Suprapubic skin (tissue), 4 donors: ENCODE data around the gene DNAH2. TPM values are rescaled to one million over a fixed set of nuclear protein-coding genes. Genes with fewer than 3 reads are reported as not detected.

ENCODE experiments used
- DNase-seq, 2 donors: peaks; one replicate each; pipeline ENCODE4 v3.0.0-alpha.2; 2019; ENCODE audit warnings: low spot score in 2 of 2
- H3K27ac ChIP-seq: fragments of 200-600 bp; sonication (generic); one replicate; pipeline ENCODE4 v1.5.1; 2019
- H3K27me3 ChIP-seq: fragments of 200-600 bp; sonication (generic); one replicate; pipeline ENCODE4 v1.5.1; 2019
- H3K36me3 ChIP-seq: fragments of 200-600 bp; sonication (generic); one replicate; pipeline ENCODE4 v1.5.1; 2019
- H3K4me1 ChIP-seq: fragments of 200-600 bp; sonication (generic); one replicate; pipeline ENCODE4 v1.5.1; 2019
- H3K4me3 ChIP-seq: fragments of 200-600 bp; sonication (generic); one replicate; pipeline ENCODE4 v1.5.1; 2019; ENCODE audit warnings: mild to moderate bottlenecking
- H3K9me3 ChIP-seq: fragments of 200-600 bp; sonication (generic); one replicate; pipeline ENCODE4 v1.5.1; 2019
- EP300 ChIP-seq: sonication (generic); formaldehyde crosslinking; IDR thresholded peaks from one replicate; pipeline ENCODE4 v1.6.1; 2017; ENCODE audit warnings: antibody characterized with exemption
- POLR2A ChIP-seq, 2 donors: fragments of 450-650 bp; IDR thresholded peaks; one replicate each; pipeline ENCODE4 v1.6.1; 2017; ENCODE audit warnings: antibody characterized with exemption in 2 of 2, mild to moderate bottlenecking in 2 of 2, moderate library complexity in 2 of 2
- POLR2AphosphoS5 ChIP-seq, 3 donors: sonication (generic); formaldehyde crosslinking; IDR thresholded peaks; one replicate each; pipeline ENCODE4 v1.6.1; 2017; ENCODE audit warnings: antibody characterized with exemption in 3 of 3
- WGBS: methylation state at CpG from one replicate; pipeline ENCODE4 v1.1.5; 2018; 5-methylcytosine and 5-hydroxymethylcytosine counted together
- total RNA-seq, 4 donors: library from RNA; depleted of rRNA; stranded (reverse); fragments of >200 nt; gene quantifications; one replicate each; pipeline ENCODE4 v1.1.0, GENCODE V29; 2016
- TF ChIP-seq, protein P1 (sequence below), 2 donors: fragments of 200-600 bp in 1 of 2; fragments of 450-650 bp in 1 of 2; sonication (generic) in 1 of 2; IDR thresholded peaks; one replicate each; pipeline ENCODE4 v1.5.1; 2016 to 2019; ENCODE audit warnings: antibody characterized with exemption in 2 of 2, mild to moderate bottlenecking in 1 of 2, moderate library complexity in 1 of 2

Gene DNAH2
- total RNA-seq, 4 donors from 2014 or later, result 0.08 to 0.19 TPM; not detected in 2

DNA sequence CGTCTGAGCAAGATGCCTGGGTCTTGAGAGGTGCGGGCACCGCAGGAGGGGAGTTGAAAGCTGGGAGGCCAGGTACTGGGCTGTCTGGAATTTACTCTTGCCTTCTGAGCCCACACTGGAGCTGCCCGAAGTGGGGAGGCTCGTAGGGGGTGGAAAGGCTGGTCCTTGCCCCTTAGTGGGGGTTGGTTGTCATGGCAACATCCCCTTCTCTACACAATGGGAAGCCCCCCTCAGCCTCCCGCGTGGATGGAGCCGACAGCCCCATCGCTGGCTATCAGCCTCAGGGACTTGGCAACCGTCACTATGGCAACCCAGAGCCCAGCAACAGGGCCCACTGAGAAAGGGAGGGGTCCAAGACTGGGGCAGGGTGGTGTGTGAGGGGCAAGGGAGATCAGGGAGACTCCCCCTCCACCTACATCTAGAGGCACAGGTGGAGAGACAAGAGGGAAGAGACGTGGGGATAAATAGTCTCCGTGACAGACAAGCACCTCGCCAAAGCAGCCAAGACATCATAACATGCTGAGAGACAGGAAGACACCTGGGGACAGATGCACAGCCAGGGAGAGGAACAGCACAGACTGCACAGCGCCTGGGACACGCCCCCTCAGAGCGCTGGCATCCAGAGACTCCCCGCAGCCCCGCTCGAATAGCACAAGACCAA lies 5.3 kb upstream of the DNAH2 start:
- Histone ChIP-seq H3K27ac (no peak overlapping the region), H3K4me3 (no peak overlapping the region), H3K36me3 (no peaks in the 10 kb centered on the region), H3K27me3 (peaks cover 55% of the 10 kb centered on the region), H3K9me3 (no peaks in the 10 kb centered on the region), H3K4me1 (peaks cover 13% of the 10 kb centered on the region)
- TF ChIP-seq EP300 (no peak), POLR2A (IDR thresholded peaks at IDR 0.05) (no peak), POLR2AphosphoS5 (IDR thresholded peaks at IDR 0.05) (no peak)
- TF ChIP-seq, protein P1, sequence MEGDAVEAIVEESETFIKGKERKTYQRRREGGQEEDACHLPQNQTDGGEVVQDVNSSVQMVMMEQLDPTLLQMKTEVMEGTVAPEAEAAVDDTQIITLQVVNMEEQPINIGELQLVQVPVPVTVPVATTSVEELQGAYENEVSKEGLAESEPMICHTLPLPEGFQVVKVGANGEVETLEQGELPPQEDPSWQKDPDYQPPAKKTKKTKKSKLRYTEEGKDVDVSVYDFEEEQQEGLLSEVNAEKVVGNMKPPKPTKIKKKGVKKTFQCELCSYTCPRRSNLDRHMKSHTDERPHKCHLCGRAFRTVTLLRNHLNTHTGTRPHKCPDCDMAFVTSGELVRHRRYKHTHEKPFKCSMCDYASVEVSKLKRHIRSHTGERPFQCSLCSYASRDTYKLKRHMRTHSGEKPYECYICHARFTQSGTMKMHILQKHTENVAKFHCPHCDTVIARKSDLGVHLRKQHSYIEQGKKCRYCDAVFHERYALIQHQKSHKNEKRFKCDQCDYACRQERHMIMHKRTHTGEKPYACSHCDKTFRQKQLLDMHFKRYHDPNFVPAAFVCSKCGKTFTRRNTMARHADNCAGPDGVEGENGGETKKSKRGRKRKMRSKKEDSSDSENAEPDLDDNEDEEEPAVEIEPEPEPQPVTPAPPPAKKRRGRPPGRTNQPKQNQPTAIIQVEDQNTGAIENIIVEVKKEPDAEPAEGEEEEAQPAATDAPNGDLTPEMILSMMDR (IDR thresholded peaks at IDR 0.05), result no peak
- 16% methylated on average over 19 of the region's 19 CpGs for WGBS
- DNase-seq, result no peak

DNA sequence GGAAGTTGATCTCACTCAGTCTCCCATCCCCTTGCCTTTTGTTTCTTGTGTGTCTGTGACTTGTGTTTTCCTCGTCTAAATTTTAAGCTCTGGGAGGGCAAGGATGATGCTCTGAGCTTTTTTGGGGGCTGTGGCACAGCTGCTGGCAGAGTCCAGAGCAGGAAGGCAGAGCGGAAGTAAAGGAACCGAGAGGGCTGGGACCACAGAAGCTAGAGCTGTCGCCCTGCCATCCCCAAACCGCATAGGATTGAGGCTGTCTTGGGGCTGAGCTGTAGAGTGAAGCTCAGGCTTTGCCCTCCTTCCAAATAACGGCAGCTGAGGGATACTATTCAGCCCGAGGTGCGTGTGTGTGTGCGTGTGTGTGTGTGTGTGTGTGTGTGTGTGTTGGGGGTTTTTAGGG lies 3.8 kb upstream of the DNAH2 start:
- WGBS, result 40% methylated on average over 9 of the region's 9 CpGs
- no peak overlapping the region for H3K27ac ChIP-seq
- DNase-seq, result no peak
- H3K4me1 ChIP-seq, result peaks cover 24% of the 10 kb centered on the region
- H3K36me3 ChIP-seq, result no peaks in the 10 kb centered on the region
- H3K9me3 ChIP-seq, result no peaks in the 10 kb centered on the region
- peaks cover 51% of the 10 kb centered on the region for H3K27me3 ChIP-seq
- TF ChIP-seq POLR2AphosphoS5 (IDR thresholded peaks at IDR 0.05), result no peak
- TF ChIP-seq, protein P1 (IDR thresholded peaks at IDR 0.05), result no peak
- TF ChIP-seq EP300, result no peak
- TF ChIP-seq POLR2A (IDR thresholded peaks at IDR 0.05), result no peak
- H3K4me3 ChIP-seq, result no peak overlapping the region

DNA sequence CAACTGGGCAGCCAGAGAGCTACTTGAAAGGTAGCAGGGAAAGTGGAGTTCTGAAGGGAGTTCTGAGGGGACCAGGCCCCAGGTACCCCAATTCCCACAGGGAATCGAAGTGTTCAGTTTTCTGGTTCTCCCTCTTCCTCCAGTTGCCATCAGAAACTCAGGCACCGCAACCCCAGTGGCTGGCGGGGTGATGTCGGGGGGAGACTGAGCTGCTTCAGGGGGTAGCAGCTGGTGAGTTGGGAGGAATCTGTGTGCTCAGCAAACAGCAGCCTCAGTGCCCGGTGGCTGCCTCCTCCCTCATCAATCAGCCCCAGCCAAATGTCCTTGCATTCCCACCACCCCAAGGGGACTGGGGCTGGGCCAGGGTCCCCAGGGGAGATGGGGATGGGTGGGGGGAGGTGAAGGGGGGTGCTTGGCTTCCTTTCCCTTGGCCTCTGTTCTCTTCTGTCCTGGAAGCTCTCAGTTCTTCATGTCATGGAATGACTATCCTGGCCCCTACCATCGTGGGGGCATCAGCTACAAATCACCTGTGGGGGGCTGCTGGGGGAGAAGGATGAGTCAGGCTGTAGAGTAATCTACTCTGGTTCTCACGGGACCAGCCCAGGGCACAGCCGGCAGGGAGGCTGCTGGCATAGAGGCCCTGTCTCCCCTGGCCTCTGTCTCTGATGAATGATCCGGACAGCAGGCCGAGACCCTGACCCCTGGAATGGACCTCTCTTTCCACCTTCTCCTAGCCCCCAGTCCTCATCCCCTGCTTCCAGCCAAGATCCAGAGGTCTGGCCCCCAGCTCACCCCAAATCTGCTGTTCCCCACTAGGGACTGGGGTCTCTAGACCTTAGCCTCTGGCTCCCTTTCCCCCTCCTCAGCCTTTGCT lies 2.6 kb upstream of the DNAH2 start:
- Histone ChIP-seq H3K9me3 (no peaks in the 10 kb centered on the region), H3K27me3 (peaks cover 54% of the 10 kb centered on the region), H3K36me3 (no peaks in the 10 kb centered on the region), H3K27ac (no peak overlapping the region), H3K4me3 (no peak overlapping the region), H3K4me1 (peaks cover 24% of the 10 kb centered on the region)
- no peak for DNase-seq
- TF ChIP-seq, protein P1 (IDR thresholded peaks at IDR 0.05), result no peak
- TF ChIP-seq EP300 (no peak), POLR2A (IDR thresholded peaks at IDR 0.05) (no peak), POLR2AphosphoS5 (IDR thresholded peaks at IDR 0.05) (no peak)
- 65% methylated on average over 6 of the region's 10 CpGs for WGBS

DNA sequence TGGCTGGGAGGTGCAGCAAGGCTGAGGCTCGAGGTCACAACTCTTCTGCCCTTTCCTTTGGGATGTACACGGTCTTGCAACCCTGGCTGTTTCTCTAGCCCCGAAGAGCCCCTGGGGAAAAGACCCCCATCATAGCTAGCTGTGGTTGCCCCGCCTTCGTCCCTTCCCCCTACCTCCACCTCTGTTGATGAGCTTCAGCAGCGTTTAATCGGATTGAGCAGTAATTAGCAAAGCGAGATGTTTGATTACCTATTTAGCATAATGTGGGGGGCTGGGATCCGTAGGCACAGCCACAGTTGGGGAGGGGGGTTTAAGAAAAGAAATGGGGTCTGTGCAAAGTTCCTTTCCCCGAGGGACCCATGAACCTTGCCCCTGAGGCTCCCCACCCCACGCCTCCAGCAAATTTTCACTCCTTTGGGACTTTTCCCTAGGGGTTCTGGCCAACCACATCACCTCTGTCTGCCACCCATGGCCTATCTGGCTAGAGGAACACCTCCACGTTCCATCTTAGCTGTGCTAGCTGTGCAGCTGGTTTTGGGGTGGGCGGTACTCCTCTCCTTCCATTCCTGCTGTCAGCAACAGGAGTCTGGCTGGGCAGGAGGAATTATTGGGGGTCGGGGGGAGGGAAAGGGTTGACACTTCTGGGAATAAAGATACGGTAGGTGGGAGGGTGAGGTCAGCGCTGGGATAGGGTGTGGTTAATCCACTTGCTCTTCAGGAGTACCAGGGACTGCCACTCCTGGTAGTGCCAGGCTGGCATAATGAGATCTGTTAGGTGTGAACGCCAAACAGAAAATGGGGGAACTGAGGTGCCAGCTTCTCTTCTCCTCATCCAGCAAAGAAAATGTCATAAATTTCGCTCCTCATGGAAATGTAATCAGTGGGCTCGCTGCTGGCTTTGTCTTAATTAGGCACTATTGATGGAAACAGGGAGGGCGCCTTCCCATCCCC lies 1.3 kb upstream of the DNAH2 start:
- no peaks in the 10 kb centered on the region for H3K36me3 ChIP-seq
- no peak overlapping the region for H3K27ac ChIP-seq
- no peak for TF ChIP-seq POLR2AphosphoS5 (IDR thresholded peaks at IDR 0.05)
- no peak for TF ChIP-seq POLR2A (IDR thresholded peaks at IDR 0.05)
- TF ChIP-seq, protein P1 (IDR thresholded peaks at IDR 0.05), result no peak
- no peak for TF ChIP-seq EP300
- peaks cover 52% of the 10 kb centered on the region for H3K27me3 ChIP-seq
- peak overlapping the region; percentile 54 for H3K4me3 ChIP-seq
- peaks cover 24% of the 10 kb centered on the region for H3K4me1 ChIP-seq
- no peak for DNase-seq
- no peaks in the 10 kb centered on the region for H3K9me3 ChIP-seq
- 29% methylated on average over 20 of the region's 20 CpGs for WGBS
